NOMO-1 treated with DMSO at 0.1 percent for 48 hours (cell line): ENCODE data around the gene HVCN1.
A peak's percentile ranks its signal among the peaks of the same experiment; 100 is the strongest.

Experiments
- DNase-seq: peaks from one replicate; lab custom pipeline; 2025; ENCODE audit not compliant: unreplicated experiment; lab: John Stamatoyannopoulos, UW

HVCN1 gene

GRCh38 chr12:110619534-110619953 lies 69.4 kb downstream of the HVCN1 start:
- DNase-seq = peak; percentile 17

GRCh38 chr12:110616471-110617115 lies 72.3 kb downstream of the HVCN1 start:
- DNase-seq = no peak

- no peak for DNase-seq
These were observed 73.7 kb downstream of the HVCN1 start for GRCh38 chr12:110615171-110615570.

GRCh38 chr12:110613771-110614684 lies 74.9 kb downstream of the HVCN1 start, which contains the start of gene TCTN1:
Gene TCTN1 (plus strand): TSS chr12:110614129. CDS start chr12:110614183, 54 bp downstream.
- DNase-seq = peak; percentile 98

GRCh38 chr12:110613071-110613770 lies 75.7 kb downstream of the HVCN1 start:
- no peak for DNase-seq

GRCh38 chr12:110606253-110606611 lies 82.7 kb downstream of the HVCN1 start:
- DNase-seq = no peak

GRCh38 chr12:110602085-110602814 lies 86.7 kb downstream of the HVCN1 start:
- peak; percentile 65 for DNase-seq

GRCh38 chr12:110600254-110600653 lies 88.7 kb downstream of the HVCN1 start:
- DNase-seq = peak; percentile 81

- peak; percentile 52 for DNase-seq
These were observed 89.6 kb downstream of the HVCN1 start for GRCh38 chr12:110599334-110599733.
